ENCODE measurements around the gene FKBP2. TPM values are rescaled to one million over a fixed set of nuclear protein-coding genes. Genes with fewer than 3 reads are reported as not detected.

The FKBP2 gene
- total RNA-seq, 4 donors from 2014 or later: 20.2 to 54.7 (median 27.6) TPM

DNA sequence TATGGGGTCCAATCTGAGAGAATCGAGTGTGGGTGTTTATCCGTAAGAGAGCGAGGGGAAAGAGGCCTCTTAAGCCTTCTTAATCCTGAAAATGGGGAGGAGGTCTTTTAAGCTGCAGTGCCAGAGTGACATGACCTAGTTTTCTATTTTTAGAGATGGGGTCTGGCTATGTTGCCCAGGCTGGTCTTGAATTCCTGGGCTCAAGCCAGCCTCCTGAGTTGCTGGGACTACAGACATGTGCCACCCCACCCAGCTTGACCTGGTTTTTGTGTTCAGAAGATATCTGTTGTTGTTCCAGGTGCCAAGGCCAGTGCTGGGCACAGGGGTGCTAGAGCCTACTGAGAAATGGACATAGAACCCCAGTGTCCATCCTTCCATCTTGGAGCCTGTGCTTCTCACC is 42.2 kb downstream of the FKBP2 start:
- TF ChIP-seq, protein P1, sequence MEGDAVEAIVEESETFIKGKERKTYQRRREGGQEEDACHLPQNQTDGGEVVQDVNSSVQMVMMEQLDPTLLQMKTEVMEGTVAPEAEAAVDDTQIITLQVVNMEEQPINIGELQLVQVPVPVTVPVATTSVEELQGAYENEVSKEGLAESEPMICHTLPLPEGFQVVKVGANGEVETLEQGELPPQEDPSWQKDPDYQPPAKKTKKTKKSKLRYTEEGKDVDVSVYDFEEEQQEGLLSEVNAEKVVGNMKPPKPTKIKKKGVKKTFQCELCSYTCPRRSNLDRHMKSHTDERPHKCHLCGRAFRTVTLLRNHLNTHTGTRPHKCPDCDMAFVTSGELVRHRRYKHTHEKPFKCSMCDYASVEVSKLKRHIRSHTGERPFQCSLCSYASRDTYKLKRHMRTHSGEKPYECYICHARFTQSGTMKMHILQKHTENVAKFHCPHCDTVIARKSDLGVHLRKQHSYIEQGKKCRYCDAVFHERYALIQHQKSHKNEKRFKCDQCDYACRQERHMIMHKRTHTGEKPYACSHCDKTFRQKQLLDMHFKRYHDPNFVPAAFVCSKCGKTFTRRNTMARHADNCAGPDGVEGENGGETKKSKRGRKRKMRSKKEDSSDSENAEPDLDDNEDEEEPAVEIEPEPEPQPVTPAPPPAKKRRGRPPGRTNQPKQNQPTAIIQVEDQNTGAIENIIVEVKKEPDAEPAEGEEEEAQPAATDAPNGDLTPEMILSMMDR (IDR thresholded peaks at IDR 0.05 in 4 of 5, conservative IDR thresholded peaks at IDR 0.05 in 1 of 5): no peak
- TF ChIP-seq POLR2A (IDR thresholded peaks at IDR 0.05): no peak
- DNase-seq (no peak), ATAC-seq (no peak)
- Histone ChIP-seq H3K4me1 (peaks cover 22 to 25% of the 10 kb centered on the region in 2 donors), H3K4me3 (no peak overlapping the region), H3K9me3 (no peaks in the 10 kb centered on the region), H3K27ac (no peak overlapping the region), H3K36me3 (peaks cover 0 to 6% of the 10 kb centered on the region in 2 donors), H3K27me3 (no peaks in the 10 kb centered on the region)
- in situ Hi-C loops (cut with MboI; ENCODE audit: low sequenced_read_pairs in 4 of 4): no loop called here
- intact Hi-C loops (cut with DNase I; ENCODE audit: low total_unique reads): no loop called here

DNA sequence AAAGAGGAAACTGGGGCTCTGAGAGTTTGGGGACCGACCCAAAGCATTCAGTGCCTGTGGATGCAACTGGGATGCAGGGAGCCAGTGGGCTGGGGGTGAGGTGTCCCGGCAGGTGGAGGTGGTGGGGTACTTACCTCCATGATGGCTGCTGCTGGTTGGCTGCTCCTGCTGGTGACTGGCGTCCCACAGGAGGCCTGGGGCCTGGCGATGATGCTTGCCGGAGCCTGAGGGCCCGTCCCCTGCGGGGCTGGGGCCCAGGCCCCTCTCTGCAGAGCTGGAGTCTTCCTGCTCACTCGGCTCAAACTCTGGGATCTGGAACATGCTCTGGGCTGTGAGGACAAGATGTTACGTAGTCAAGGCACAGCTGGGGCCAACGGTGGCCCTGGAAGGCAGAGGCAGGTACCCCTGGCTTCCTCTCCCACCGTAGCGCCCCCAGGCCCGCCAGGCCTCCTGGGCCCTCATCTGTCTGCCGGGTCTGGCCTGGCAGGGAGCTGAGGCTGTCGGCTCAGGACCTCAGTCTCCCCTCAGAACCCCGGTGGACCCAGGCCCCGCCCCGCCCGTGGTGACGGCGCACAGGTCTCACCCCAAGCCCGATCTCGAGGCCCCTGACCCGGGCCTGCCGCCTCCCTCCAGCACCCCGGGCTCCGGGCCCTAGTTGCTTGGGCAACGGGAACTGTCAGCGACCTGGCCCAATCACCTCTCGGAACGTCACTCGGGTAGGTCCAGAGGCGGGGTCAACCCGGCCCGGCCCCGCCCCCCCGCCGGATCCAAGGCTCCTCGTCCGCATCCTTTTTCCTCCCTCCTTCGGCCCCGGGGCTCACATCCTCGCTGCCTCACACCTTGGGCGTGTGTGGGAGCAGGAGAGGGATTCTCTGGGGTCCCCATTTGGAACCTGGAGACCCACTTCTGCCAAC is 43.4 kb downstream of the FKBP2 start, which contains the start of gene BAD:
TSS of gene BAD (minus strand) at position 618 of the 914 bp plus-strand sequence. CDS start at position 321, 297 bp downstream.
- H3K36me3 ChIP-seq: peaks cover 0 to 5% of the 10 kb centered on the region in 2 donors
- DNase-seq: peak; percentile 94 to 95
- TF ChIP-seq, protein P1 (IDR thresholded peaks at IDR 0.05 in 4 of 5, conservative IDR thresholded peaks at IDR 0.05 in 1 of 5): no peak
- peak; percentile 80 to 81 for TF ChIP-seq POLR2A (IDR thresholded peaks at IDR 0.05)
- no peaks in the 10 kb centered on the region for H3K9me3 ChIP-seq
- intact Hi-C loops (cut with DNase I; ENCODE audit: low total_unique reads) (loop anchor here (1.0 kb wide), 1 partner anchor 14 kb away; no protein-coding TSS in a partner anchor), in situ Hi-C loops (cut with MboI; ENCODE audit: low sequenced_read_pairs in 4 of 4) (no loop called here)
- peaks cover 22 to 25% of the 10 kb centered on the region in 2 donors for H3K4me1 ChIP-seq
- H3K27ac ChIP-seq: peak within 1 kb of the TSS; percentile 90 to 97 (median 94)
- H3K27me3 ChIP-seq: no peaks in the 10 kb centered on the region
- ATAC-seq: peak; percentile 87
- peak within 1 kb of the TSS; percentile 84 to 97 (median 90) for H3K4me3 ChIP-seq

DNA sequence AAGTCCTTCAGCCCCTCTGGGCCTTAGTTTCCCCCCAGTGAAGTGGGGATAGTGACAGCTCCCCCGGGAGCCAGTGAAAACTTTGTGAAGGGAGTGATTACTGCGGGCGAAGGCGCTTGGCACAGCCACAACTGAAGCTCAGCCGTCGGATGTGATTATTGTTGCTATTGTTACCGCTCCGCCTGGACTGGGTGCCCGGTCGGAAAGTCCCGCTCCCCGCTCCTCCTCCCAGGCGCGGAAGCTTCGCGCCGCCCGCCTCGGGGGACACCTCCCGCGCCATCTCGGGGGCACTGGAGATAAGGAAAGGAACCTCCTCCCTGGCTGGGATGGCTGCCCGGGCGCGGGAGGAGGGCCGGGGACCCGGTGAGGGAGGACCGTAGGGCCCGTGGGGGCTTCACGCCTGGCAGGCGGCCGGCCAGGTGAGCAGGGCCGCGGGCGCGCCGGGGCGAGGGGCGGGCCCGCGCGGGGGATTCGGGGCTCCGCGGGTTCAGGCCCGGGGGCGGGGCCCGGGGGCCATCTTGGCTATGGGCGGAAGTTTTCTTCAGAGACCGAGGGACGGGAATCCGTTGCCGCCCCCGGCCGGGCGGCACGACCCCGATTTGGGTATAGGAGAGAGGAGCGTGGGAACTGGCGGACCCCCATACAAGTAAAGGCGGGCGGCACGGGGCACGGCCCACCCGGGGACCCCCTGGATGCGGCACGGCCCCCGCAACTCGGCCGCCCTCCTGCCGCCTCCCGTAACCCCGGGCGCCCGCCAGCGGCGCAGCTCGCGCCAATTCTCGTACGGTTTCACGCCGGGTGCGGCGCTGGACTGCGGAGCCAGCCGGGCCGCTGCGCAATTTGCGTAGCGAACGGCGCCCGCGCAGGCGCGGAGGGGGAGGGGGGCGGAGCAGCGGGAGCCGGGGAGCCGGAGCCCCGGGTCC is 44.3 kb downstream of the FKBP2 start, which contains the start of gene GPR137:
TSS of gene GPR137 (plus strand) at position 887 of the 923 bp plus-strand sequence. CDS start 677 bp downstream, outside the sequence.
- in situ Hi-C loops (cut with MboI; ENCODE audit: low sequenced_read_pairs in 4 of 4): no loop called here
- Histone ChIP-seq H3K36me3 (peaks cover 0 to 5% of the 10 kb centered on the region in 2 donors), H3K4me3 (peak within 1 kb of the TSS; percentile 84 to 97 (median 90)), H3K27me3 (no peaks in the 10 kb centered on the region), H3K27ac (peak within 1 kb of the TSS; percentile 90 to 97 (median 94)), H3K9me3 (no peaks in the 10 kb centered on the region), H3K4me1 (peaks cover 22 to 25% of the 10 kb centered on the region in 2 donors)
- DNase-seq (peak; percentile 71 to 75), ATAC-seq (peak; percentile 76 to 84)
- TF ChIP-seq, protein P1 (IDR thresholded peaks at IDR 0.05 in 4 of 5, conservative IDR thresholded peaks at IDR 0.05 in 1 of 5): no peak
- peak; percentile 41 to 43 for TF ChIP-seq POLR2A (IDR thresholded peaks at IDR 0.05)
- intact Hi-C loops (cut with DNase I; ENCODE audit: low total_unique reads): loop anchor here (1.0 kb wide), 2 partner anchors 14 to 15 kb away; no protein-coding TSS in a partner anchor

Measured in gastrocnemius medialis (tissue), 4 donors.